ENCODE measurements around the gene PHF23. TPM values are rescaled to one million over a fixed set of nuclear protein-coding genes. Genes with fewer than 3 reads are reported as not detected.
"Not testable (repeated sequence)": the region's sequence is repeated elsewhere in the genome, so short reads cannot be mapped to it uniquely, and the experiment has no call there.

PHF23 gene
- total RNA-seq, 1 donor from 2014 or later = 50.7 TPM

- peak; percentile 86 for DNase-seq (ENCODE audit: low read depth)
Observed at GRCh38 chr17:7258731-7259554, 19.7 kb upstream of the PHF23 start.

GRCh38 chr17:7256766-7257456 lies 17.7 kb upstream of the PHF23 start:
- DNase-seq (ENCODE audit: low read depth) = no peak

DNA sequence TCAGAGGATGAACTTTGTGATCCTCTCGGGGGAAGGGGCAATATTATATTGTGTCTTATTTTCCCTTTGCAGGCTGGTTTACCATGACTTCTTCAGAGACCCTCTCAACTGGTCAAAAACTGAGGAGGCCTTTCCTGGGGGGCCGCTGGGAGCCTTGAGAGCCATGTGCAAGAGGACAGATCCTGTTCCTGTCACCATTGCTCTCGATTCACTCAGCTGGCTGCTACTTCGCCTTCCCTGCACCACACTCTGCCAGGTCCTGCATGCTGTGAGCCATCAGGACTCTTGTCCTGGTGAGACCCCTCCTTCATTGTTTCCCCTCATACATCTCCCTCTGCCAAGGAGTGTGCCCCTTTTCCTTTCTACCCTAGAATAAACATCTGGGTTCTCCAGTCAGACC lies 15.3 kb upstream of the PHF23 start:
- DNase-seq (ENCODE audit: low read depth) = no peak

DNA sequence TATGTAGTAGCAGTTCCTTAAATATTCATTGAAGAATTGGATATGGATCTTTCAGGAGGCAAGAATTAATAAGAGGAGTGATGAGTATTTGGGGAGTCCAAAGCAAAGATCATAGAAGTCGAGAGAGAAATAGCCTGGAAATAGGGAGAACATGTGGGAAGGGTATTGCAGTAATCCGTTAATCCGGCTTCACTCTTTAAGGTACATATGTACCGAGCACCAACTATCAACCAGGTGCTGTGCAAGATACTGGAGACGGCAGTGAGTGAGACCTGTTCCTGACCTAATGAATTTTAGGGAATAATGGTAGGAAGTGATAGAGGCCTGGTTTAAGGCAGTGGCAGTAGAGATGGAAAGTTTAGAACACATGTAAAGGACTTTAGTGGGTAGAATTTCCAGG lies 13.8 kb upstream of the PHF23 start:
- DNase-seq (ENCODE audit: low read depth) = no peak

DNA sequence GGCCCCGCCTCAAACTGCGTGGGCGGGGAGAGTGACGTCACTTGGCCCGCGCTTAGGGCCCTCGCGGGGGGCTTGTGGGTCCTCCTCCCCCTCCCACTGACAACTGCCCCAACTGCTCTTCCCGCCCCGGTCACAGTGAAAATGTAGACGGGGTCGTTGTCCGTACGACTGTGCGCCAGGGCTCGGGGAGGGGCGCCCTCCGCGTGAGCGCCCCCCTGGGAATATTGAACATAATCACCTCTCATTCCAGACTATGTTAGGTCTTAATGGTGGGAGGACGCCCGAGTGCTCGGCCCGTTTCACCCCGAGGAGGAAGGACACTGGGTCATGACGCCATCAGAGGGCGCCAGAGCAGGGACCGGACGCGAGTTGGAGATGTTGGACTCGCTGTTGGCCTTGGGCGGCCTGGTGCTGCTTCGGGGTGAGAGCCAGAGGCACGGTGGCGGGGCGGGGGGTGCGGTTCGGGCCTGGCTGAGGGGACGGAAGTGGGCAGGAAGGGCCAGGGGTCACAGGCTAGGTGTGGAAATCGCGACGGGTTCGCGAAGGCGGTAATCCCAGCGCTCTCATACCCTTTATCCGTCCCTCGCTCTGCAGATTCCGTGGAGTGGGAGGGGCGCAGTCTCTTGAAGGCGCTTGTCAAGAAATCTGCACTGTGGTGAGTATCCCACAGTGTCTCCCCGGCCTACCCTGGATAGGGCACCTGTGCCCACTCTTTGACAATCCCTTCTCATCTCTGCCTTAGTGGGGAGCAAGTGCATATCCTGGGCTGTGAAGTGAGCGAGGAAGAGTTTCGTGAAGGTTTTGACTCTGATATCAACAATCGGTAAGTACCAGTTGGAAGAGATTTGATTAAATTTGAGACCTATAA lies 13.2 kb upstream of the PHF23 start, which contains the start of gene ELP5:
TSS of gene ELP5 (plus strand) at position 40 of the 868 bp plus-strand sequence. CDS start at position 376, 336 bp downstream.
- DNase-seq (ENCODE audit: low read depth) = peak; percentile 81

DNA sequence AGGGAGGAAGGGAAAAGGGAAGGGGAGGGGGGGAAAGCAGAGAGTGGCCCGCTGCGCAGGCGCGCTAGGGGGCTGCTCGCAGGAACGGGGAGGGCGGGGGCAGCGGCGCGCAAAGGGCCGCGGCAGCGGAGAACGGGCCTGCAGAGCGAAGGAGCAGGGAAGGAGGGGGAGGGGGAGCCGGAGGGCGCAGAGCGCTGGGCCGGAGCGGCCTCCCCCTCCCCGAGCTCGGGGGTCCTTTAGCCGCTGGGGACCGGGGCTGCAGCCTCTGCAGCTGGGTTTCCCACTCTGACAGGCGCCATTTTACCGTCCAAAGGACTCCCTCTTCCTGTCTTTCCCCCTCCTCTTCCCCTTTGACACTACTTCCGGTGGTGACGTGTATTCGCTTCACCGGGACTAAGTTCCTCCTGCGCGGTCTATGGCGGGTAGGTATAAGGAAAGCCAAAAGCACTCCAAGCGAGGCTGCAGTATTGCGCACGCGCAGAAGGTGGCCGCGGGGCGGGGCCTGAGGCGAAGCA lies 12.5 kb upstream of the PHF23 start, which contains the start of gene CTDNEP1:
TSS of gene CTDNEP1 (minus strand) at position 74 of the 515 bp plus-strand sequence. CDS start 438 bp downstream, outside the sequence.
- peak; percentile 99 for DNase-seq (ENCODE audit: low read depth)

- DNase-seq (ENCODE audit: low read depth) = no peak
Observed at GRCh38 chr17:7250695-7251627, 11.7 kb upstream of the PHF23 start.

DNA sequence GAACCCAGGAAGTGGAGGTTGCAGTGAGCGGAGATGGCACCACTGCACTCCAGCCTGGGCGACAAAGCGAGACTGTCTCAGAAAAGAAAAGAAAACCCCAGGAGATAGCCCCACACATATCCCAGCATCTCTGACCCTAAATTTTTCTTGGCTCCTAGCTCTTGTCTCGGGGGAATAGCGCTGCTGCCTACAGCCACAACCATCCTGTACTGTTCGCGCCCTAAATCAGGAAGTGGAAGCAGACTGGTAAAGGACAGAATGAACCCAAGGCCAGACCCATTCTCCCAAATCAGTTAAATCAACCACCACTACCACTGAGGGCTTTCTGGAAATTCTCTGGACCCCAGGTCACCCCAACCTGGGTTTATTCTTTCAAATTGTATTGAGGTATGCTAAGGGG lies 10.6 kb upstream of the PHF23 start:
- no peak for DNase-seq (ENCODE audit: low read depth)

DNA sequence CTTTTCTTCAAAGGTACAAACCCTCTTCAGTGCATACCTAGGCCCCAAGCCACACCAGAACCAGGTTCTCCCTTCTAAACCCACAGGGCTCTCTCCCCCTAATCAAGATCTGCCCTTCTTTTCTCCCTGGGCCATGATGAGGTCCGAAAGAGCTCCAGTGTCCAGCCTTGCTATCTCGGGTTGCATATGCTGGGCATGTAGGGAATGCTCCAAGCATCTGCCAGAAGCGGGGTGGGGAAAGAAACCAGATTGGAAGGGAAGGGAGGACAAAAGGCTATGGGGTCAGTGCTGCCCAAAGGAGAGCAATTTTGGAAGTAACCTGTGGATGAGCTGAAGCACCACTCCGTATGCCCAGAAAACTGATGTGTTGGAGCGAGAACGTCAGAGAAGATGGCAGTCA lies 10.0 kb upstream of the PHF23 start:
- no peak for DNase-seq (ENCODE audit: low read depth)

- DNase-seq (ENCODE audit: low read depth) = no peak
Observed at GRCh38 chr17:7248796-7249195, 9.5 kb upstream of the PHF23 start.

GRCh38 chr17:7246779-7247178 lies 7.5 kb upstream of the PHF23 start:
- no peak for DNase-seq (ENCODE audit: low read depth)

- DNase-seq (ENCODE audit: low read depth) = not testable (repeated sequence)
Observed at GRCh38 chr17:7243838-7244237, 4.6 kb upstream of the PHF23 start.

DNA sequence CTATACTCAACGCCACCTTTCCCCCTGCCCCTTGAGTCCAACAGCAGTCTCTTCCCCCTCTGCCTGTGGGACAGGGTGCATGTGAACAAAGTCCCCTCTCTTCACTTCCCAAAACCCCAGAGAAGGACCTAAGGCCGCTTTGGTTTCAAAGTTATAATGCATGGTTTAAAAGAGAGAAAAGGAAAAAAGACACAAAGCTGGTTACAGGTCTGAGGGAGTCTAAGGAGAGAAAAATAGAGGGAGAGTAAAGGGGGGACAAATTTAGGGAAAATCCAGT lies 4.1 kb upstream of the PHF23 start:
- no peak for DNase-seq (ENCODE audit: low read depth)

DNA sequence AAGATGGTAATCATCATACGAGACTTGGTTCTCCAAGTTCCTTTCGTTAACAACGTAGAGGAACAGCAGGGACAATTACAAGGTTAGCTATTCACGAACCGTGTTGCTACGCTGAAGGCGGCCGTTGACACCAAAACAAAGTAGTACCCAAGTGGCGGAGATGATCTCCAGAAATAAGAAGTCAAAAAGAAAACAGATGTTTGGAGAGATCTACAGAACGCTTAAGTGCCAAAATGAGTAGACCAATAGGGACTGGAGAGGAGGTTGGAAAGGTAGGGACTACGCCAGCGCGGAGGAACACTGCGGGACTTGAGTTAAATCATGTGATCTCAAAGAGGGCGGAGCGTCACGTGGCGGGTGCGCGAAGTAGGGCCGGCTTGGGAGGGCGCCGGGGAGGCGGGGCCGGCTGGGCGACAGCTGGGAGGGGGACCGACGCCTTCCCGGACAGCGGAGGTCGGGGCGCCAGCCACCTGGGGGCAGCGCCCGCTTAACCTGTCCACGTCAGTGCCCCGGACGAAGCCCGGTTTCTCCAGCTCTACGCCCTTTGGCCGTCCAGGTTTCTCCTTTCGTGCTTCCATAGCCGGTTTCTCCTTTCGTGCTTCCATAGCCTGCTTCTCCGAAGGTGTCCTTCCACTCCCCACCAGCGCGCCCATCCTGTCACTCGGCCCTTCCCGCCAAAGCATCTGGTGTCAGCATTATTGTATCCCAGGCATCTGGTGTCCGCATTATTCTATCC lies 3.6 kb upstream of the PHF23 start:
- DNase-seq (ENCODE audit: low read depth) = peak; percentile 84

DNA sequence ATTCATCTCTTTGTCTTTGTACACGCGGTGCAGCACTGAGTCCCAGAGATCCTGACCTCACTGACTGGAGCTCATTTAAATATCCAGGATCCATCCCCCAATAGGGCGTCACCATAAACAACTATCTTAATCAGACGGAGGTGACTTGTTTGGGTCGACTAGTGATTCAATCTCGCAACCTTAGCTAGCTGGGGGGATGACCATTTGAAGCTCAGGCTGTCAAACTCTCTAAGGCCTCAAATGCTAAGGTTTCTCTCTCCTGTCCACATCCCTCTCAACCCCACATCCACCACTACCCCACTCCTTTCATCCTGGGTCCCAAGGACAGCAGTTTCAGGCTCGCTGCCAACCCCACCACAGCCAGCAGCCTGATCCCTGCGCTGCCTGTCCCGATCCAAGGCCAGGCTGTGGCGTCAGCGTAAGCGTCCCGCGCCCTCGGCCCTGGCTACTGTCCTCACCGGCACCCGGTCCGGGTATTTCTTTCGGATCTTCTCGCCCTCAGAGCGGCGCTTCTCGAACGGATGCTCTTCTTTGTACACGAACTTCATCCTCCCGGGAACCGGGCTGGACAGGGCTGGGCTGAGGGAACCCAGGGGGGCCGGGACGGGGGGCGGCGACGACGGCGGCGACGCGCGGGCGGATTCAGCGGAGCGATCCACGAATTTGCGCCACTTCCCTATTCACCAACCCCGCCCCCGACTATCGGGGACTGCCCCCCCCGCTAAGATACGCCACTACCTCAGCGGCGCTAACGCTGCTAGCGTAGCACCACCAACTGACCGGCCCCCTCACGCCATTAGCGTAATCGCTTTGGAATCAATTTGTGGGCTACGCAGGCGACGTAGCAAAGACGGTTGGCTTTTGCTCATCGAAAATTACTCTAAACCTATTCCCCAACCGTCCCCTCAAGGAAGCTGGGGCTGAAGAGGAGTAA lies 2.8 kb upstream of the PHF23 start, which contains the start of gene GABARAP:
TSS of gene GABARAP (minus strand) at position 667 of the 934 bp plus-strand sequence. CDS start at position 548, 119 bp downstream.
- peak; percentile 71 for DNase-seq (ENCODE audit: low read depth)

DNA sequence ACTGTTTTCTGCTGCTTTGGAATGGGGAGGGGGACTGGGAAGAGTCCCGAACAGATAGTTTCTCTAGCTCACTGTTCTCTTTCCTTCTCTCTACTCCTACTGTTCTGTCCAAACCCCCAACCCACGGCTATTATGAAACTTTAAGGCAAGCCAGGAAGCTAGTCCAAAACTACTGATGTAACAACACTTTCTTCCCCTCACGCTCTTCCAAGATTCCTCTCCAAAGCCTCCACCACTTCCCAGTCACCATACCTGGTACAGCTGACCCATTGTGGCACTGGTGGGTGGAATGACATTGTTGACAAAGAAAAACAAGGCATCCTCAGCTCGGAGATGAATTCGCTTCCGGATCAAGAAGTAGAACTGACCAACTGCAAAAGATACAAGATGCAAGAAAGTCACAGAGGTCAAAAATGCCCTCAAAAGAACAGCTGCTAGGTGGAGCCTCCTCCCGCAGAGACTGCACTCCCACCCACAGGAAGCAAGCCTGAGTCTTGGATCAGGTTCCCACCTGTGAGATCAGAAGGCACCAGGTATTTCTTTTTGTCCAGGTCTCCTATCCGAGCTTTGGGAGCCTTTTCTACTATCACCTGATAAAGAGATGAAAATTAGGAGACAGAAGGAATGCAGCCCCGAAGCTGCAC lies 2.0 kb upstream of the PHF23 start:
- DNase-seq (ENCODE audit: low read depth) = no peak

- DNase-seq (ENCODE audit: low read depth) = no peak
Observed at GRCh38 chr17:7240375-7240774, 1.1 kb upstream of the PHF23 start.

GRCh38 chr17:7238420-7239090 lies 702 bp downstream of the PHF23 start:
- no peak for DNase-seq (ENCODE audit: low read depth)

Data from renal cortical epithelial cell (primary cell).